Mucosa of stomach (tissue), 1 donor: ENCODE results near the gene COLEC11.
"Not testable (repeated sequence)": the region's sequence is repeated elsewhere in the genome, so short reads cannot be mapped to it uniquely, and the experiment has no call there.

Experiments
- H3K27me3 ChIP-seq: one replicate; pipeline ENCODE4 v1.7.0; 2013; ENCODE audit warnings: mild to moderate bottlenecking, low read length; ENCODE audit not compliant: control insufficient read depth, insufficient read depth
- H3K36me3 ChIP-seq: one replicate; pipeline ENCODE4 v1.7.0; 2013; ENCODE audit warnings: low read length; ENCODE audit not compliant: control insufficient read depth, insufficient read depth
- H3K4me1 ChIP-seq: one replicate; pipeline ENCODE4 v1.7.0; 2013; ENCODE audit warnings: mild to moderate bottlenecking, low read length; ENCODE audit not compliant: control insufficient read depth, insufficient read depth
- H3K4me3 ChIP-seq: one replicate; pipeline ENCODE4 v1.7.0; 2013; ENCODE audit warnings: low read length
- H3K9ac ChIP-seq: one replicate; pipeline ENCODE4 v1.7.0; 2013; ENCODE audit warnings: mild to moderate bottlenecking, low read length, moderate library complexity
- H3K9me3 ChIP-seq: one replicate; pipeline ENCODE4 v1.7.0; 2013; ENCODE audit warnings: mild to moderate bottlenecking, low read length, moderate library complexity; ENCODE audit not compliant: control insufficient read depth
- donor health status: Pancreatic carcinoma.

Gene COLEC11

GRCh38 chr2:3631851-3632659 lies 37.1 kb downstream of the COLEC11 start:
- Histone ChIP-seq H3K9ac (no peak overlapping the region), H3K4me3 (no peak overlapping the region), H3K36me3 (no peaks in the 10 kb centered on the region), H3K27me3 (peaks cover 3% of the 10 kb centered on the region), H3K4me1 (no peaks in the 10 kb centered on the region), H3K9me3 (no peaks in the 10 kb centered on the region)

GRCh38 chr2:3633089-3633981 lies 38.4 kb downstream of the COLEC11 start:
- no peaks in the 10 kb centered on the region for H3K4me1 ChIP-seq
- no peak overlapping the region for H3K9ac ChIP-seq
- no peak overlapping the region for H3K4me3 ChIP-seq
- H3K9me3 ChIP-seq, result no peaks in the 10 kb centered on the region
- no peaks in the 10 kb centered on the region for H3K36me3 ChIP-seq
- peaks cover 6% of the 10 kb centered on the region for H3K27me3 ChIP-seq

- Histone ChIP-seq H3K9ac (no peak overlapping the region), H3K4me3 (no peak overlapping the region), H3K36me3 (no peaks in the 10 kb centered on the region)
Observed at GRCh38 chr2:3633982-3634595, 39.2 kb downstream of the COLEC11 start.

GRCh38 chr2:3634596-3635121 lies 39.7 kb downstream of the COLEC11 start:
- Histone ChIP-seq H3K4me1 (no peaks in the 10 kb centered on the region), H3K27me3 (peaks cover 6% of the 10 kb centered on the region), H3K9ac (no peak overlapping the region), H3K36me3 (no peaks in the 10 kb centered on the region), H3K9me3 (no peaks in the 10 kb centered on the region), H3K4me3 (no peak overlapping the region)

More at GRCh38 chr2:3633982-3634595, 39.2 kb downstream of the COLEC11 start:
- Histone ChIP-seq H3K9me3 (no peaks in the 10 kb centered on the region), H3K4me1 (no peaks in the 10 kb centered on the region), H3K27me3 (peaks cover 6% of the 10 kb centered on the region)

GRCh38 chr2:3635171-3635974 lies 40.5 kb downstream of the COLEC11 start:
- H3K27me3 ChIP-seq, result peaks cover 6% of the 10 kb centered on the region
- no peaks in the 10 kb centered on the region for H3K36me3 ChIP-seq
- H3K4me3 ChIP-seq, result no peak overlapping the region
- H3K9me3 ChIP-seq, result no peaks in the 10 kb centered on the region
- no peak overlapping the region for H3K9ac ChIP-seq
- no peaks in the 10 kb centered on the region for H3K4me1 ChIP-seq

- not testable (repeated sequence) for H3K36me3 ChIP-seq, H3K4me1 ChIP-seq, H3K4me3 ChIP-seq, H3K9ac ChIP-seq, H3K9me3 ChIP-seq, H3K27me3 ChIP-seq
Observed at GRCh38 chr2:3635975-3636327, 41.0 kb downstream of the COLEC11 start.

- H3K27me3 ChIP-seq, result peaks cover 6% of the 10 kb centered on the region
Observed at GRCh38 chr2:3636586-3637310, 41.8 kb downstream of the COLEC11 start.

GRCh38 chr2:3637311-3637675 lies 42.4 kb downstream of the COLEC11 start:
- no peak overlapping the region for H3K4me3 ChIP-seq
- H3K4me1 ChIP-seq, result no peaks in the 10 kb centered on the region
- H3K9ac ChIP-seq, result no peak overlapping the region

More at GRCh38 chr2:3636586-3637310, 41.8 kb downstream of the COLEC11 start:
- Histone ChIP-seq H3K4me1 (no peaks in the 10 kb centered on the region), H3K9ac (no peak overlapping the region), H3K4me3 (no peak overlapping the region), H3K9me3 (no peaks in the 10 kb centered on the region), H3K36me3 (no peaks in the 10 kb centered on the region)

GRCh38 chr2:3637692-3638455 lies 43.0 kb downstream of the COLEC11 start:
- no peak overlapping the region for H3K9ac ChIP-seq
- H3K9me3 ChIP-seq, result no peaks in the 10 kb centered on the region
- no peaks in the 10 kb centered on the region for H3K36me3 ChIP-seq
- peaks cover 6% of the 10 kb centered on the region for H3K27me3 ChIP-seq
- no peaks in the 10 kb centered on the region for H3K4me1 ChIP-seq
- no peak overlapping the region for H3K4me3 ChIP-seq

More at GRCh38 chr2:3637311-3637675, 42.4 kb downstream of the COLEC11 start:
- Histone ChIP-seq H3K36me3 (no peaks in the 10 kb centered on the region), H3K9me3 (no peaks in the 10 kb centered on the region), H3K27me3 (peaks cover 6% of the 10 kb centered on the region)

GRCh38 chr2:3638456-3638810 lies 43.5 kb downstream of the COLEC11 start:
- H3K4me1 ChIP-seq, result no peaks in the 10 kb centered on the region

More at GRCh38 chr2:3638456-3638810, 43.5 kb downstream of the COLEC11 start:
- no peak overlapping the region for H3K4me3 ChIP-seq
- H3K9me3 ChIP-seq, result no peaks in the 10 kb centered on the region
- H3K36me3 ChIP-seq, result no peaks in the 10 kb centered on the region
- peaks cover 6% of the 10 kb centered on the region for H3K27me3 ChIP-seq
- no peak overlapping the region for H3K9ac ChIP-seq
